Skeletal muscle tissue (tissue), 4 donors: ENCODE results near the gene ARHGAP10. TPM values are rescaled to one million over a fixed set of nuclear protein-coding genes. Genes with fewer than 3 reads are reported as not detected.
A peak's percentile ranks its signal among the peaks of the same experiment; 100 is the strongest.

Experiments used
- H3K27ac ChIP-seq: one replicate; pipeline ENCODE4 v1.7.0; 2013; ENCODE audit warnings: mild to moderate bottlenecking, low read depth, low read length, inconsistent platforms
- H3K27me3 ChIP-seq, 3 donors: one replicate each; pipeline ENCODE4 v1.7.0; 2013; ENCODE audit warnings: low read length in 3 of 3; ENCODE audit not compliant: control insufficient read depth in 3 of 3, insufficient read depth in 3 of 3
- H3K36me3 ChIP-seq, 3 donors: one replicate each; pipeline ENCODE4 v1.7.0; 2013; ENCODE audit warnings: low read length in 3 of 3; ENCODE audit not compliant: control insufficient read depth in 3 of 3, insufficient read depth in 3 of 3
- H3K4me1 ChIP-seq, 3 donors: one replicate each; pipeline ENCODE4 v1.7.0; 2013; ENCODE audit warnings: low read length in 3 of 3, mild to moderate bottlenecking in 3 of 3; ENCODE audit not compliant: control insufficient read depth in 3 of 3, insufficient read depth in 3 of 3
- H3K4me3 ChIP-seq, 3 donors: one replicate each; pipeline ENCODE4 v1.7.0; 2013; ENCODE audit warnings: low read length in 3 of 3
- H3K9ac ChIP-seq, 3 donors: one replicate each; pipeline ENCODE4 v1.7.0; 2013; ENCODE audit warnings: low read length in 3 of 3, mild to moderate bottlenecking in 3 of 3, moderate library complexity in 2 of 3, low read depth in 1 of 3
- H3K9me3 ChIP-seq, 3 donors: one replicate each; pipeline ENCODE4 v1.7.0; 2013; ENCODE audit warnings: low read length in 3 of 3; ENCODE audit not compliant: control insufficient read depth in 3 of 3
- total RNA-seq: library from RNA; depleted of rRNA; stranded (reverse); fragments of >200 nt; gene quantifications from one replicate; pipeline ENCODE4 v1.2.3, GENCODE V29; 2014
- donor health status: Osteomylitis.

The ARHGAP10 gene
- total RNA-seq, 1 donor from 2014 or later: 88.7 TPM

GRCh38 chr4:147837854-147838253 lies 106.0 kb downstream of the ARHGAP10 start:
- H3K27me3 ChIP-seq: no peaks in the 10 kb centered on the region
- no peaks in the 10 kb centered on the region for H3K9me3 ChIP-seq
- no peak overlapping the region for H3K9ac ChIP-seq
- H3K4me1 ChIP-seq: peaks cover 15 to 19% (median 19%) of the 10 kb centered on the region in 3 donors
- no peaks in the 10 kb centered on the region for H3K36me3 ChIP-seq
- H3K27ac ChIP-seq: no peak overlapping the region
- no peak overlapping the region for H3K4me3 ChIP-seq

DNA sequence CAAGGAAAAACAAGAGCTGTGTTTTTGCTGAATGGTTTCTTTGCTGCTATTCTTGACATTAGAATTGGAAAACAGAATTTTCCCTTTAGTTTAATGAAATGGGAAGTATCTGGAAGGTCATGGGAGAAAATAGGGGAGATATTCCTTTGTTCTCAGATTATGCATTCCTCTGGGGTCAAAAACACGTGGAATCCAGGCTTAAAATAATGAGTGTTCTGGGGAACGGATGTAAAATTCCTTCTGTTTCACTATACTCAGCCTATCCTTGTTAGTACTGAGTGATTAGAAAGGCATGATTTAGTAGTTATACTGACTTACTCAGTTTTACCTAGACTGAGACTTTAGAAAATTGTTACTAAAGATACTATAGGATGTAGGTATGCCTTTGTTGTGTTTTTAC lies 107.3 kb downstream of the ARHGAP10 start:
- peaks cover 20 to 22% (median 21%) of the 10 kb centered on the region in 3 donors for H3K4me1 ChIP-seq
- no peak overlapping the region for H3K27ac ChIP-seq
- H3K27me3 ChIP-seq: no peaks in the 10 kb centered on the region

GRCh38 chr4:147839663-147840062 lies 107.8 kb downstream of the ARHGAP10 start:
- H3K36me3 ChIP-seq: no peaks in the 10 kb centered on the region
- no peak overlapping the region for H3K9ac ChIP-seq
- H3K9me3 ChIP-seq: no peaks in the 10 kb centered on the region
- no peaks in the 10 kb centered on the region for H3K27me3 ChIP-seq
- no peak overlapping the region for H3K27ac ChIP-seq
- H3K4me3 ChIP-seq: no peak overlapping the region
- peaks cover 20 to 22% (median 21%) of the 10 kb centered on the region in 3 donors for H3K4me1 ChIP-seq

More for the DNA sequence above, 107.3 kb downstream of the ARHGAP10 start:
- no peak overlapping the region for H3K4me3 ChIP-seq
- H3K9ac ChIP-seq: no peak overlapping the region
- H3K36me3 ChIP-seq: no peaks in the 10 kb centered on the region
- no peaks in the 10 kb centered on the region for H3K9me3 ChIP-seq

GRCh38 chr4:147840838-147841738 lies 109.2 kb downstream of the ARHGAP10 start:
- no peak overlapping the region for H3K9ac ChIP-seq
- H3K9me3 ChIP-seq: no peaks in the 10 kb centered on the region
- no peaks in the 10 kb centered on the region for H3K36me3 ChIP-seq
- H3K27ac ChIP-seq: no peak overlapping the region
- no peaks in the 10 kb centered on the region for H3K27me3 ChIP-seq
- H3K4me1 ChIP-seq: peaks cover 18 to 33% (median 20%) of the 10 kb centered on the region in 3 donors
- H3K4me3 ChIP-seq: no peak overlapping the region

DNA sequence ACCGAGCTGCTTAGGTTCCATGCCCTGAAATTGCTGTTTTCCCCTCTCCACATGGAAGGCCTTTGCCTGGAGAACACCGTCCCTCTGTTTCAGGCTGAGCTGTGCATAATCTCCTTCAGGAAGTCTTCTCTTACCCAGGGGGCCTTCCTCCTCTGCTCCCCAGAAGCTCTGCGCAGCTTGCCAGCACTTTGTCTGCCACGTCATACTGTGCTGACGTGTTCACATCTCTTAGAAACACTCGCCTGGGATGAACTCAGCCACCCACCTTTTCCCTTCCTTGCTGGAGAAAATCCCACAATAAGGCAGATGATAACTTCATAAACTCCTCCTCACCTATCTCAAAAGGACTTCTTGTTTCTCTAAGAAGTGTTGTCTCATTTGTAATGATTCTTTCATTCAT lies 110.7 kb downstream of the ARHGAP10 start:
- no peaks in the 10 kb centered on the region for H3K27me3 ChIP-seq
- H3K4me1 ChIP-seq: peaks cover 18 to 43% (median 20%) of the 10 kb centered on the region in 3 donors
- H3K36me3 ChIP-seq: no peaks in the 10 kb centered on the region
- no peak overlapping the region for H3K27ac ChIP-seq
- no peak overlapping the region for H3K4me3 ChIP-seq
- no peak overlapping the region for H3K9ac ChIP-seq
- no peaks in the 10 kb centered on the region for H3K9me3 ChIP-seq

- Histone ChIP-seq H3K27ac (no peak overlapping the region), H3K9me3 (no peaks in the 10 kb centered on the region), H3K4me3 (no peak overlapping the region), H3K9ac (no peak overlapping the region), H3K4me1 (peaks cover 20 to 46% (median 23%) of the 10 kb centered on the region in 3 donors), H3K27me3 (no peaks in the 10 kb centered on the region), H3K36me3 (no peaks in the 10 kb centered on the region)
Observed at GRCh38 chr4:147843162-147843561, 111.3 kb downstream of the ARHGAP10 start.

DNA sequence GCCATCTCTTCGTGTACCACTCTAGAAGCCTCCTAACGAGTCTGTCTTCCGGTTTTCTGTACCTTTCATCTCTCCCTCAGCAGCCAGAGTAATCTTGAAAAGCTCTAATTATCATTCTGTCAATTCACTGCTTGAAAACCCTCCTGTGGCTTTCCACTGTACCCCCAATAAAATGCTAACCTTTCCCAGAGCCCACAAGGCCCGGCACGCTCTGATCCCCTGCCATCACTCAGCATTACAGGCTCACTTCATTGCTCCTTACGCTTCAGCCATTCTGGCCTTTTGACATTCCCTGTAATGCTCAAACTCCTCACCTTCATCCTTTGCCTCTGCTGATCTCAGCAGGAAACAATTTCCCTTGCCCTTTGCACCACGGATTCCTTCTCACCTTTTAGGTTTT lies 112.9 kb downstream of the ARHGAP10 start:
- Histone ChIP-seq H3K9me3 (no peaks in the 10 kb centered on the region), H3K27ac (no peak overlapping the region), H3K27me3 (no peaks in the 10 kb centered on the region), H3K36me3 (no peaks in the 10 kb centered on the region), H3K9ac (no peak overlapping the region), H3K4me3 (no peak overlapping the region), H3K4me1 (peaks cover 20 to 51% (median 22%) of the 10 kb centered on the region in 3 donors)

- H3K4me1 ChIP-seq: peaks cover 16 to 47% (median 18%) of the 10 kb centered on the region in 3 donors
- H3K27ac ChIP-seq: no peak overlapping the region
Observed at GRCh38 chr4:147846318-147847155, 114.6 kb downstream of the ARHGAP10 start.

DNA sequence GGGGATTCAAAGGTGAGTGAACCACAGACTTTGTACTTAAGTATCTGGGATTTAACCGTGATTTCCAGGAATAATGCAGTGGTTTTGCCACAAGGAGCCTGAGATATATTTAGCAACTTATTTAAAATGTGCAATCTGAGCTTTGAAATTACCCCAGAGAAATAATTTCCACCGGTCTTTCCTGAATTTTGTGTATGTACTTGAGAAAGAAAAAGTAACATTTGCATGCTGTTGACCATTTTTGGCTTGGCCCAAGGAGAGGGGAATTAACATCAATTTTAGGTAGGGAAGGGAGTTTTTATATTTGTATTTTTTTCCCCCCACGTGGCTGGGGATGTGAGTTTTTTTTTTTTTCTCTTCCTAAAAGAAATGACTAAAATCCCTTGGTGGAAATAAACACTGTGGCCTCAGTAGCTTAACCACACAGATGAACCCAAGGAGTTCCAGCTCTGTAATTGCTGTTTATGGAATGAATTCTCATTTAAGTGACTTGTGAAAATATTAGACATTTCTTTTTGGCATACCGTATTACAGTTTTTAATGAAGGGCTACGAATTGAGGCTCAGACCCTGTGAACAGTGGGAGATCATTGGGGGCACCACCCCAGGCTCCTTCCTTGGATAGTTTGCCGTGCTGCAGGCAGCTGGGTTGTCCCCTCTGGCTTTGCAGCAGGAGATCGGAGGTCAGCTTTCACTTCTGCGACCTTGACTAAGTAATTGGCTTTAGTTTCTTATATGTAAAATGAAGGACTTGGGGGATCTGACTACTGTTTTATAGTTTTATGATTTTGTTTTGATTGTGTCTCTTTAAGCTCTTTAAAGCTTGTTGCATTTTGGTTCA lies 116.1 kb downstream of the ARHGAP10 start:
- peaks cover 4 to 34% (median 9%) of the 10 kb centered on the region in 3 donors for H3K4me1 ChIP-seq
- H3K9me3 ChIP-seq: no peaks in the 10 kb centered on the region
- H3K4me3 ChIP-seq: peak overlapping the region in 2 of 3 donors; percentile 15 to 33
- peak overlapping the region in 1 of 3 donors; percentile 51 for H3K9ac ChIP-seq
- H3K36me3 ChIP-seq: peaks cover 0 to 2% (median 0%) of the 10 kb centered on the region in 3 donors
- H3K27ac ChIP-seq: no peak overlapping the region
- no peaks in the 10 kb centered on the region for H3K27me3 ChIP-seq

More at GRCh38 chr4:147846318-147847155, 114.6 kb downstream of the ARHGAP10 start:
- no peaks in the 10 kb centered on the region for H3K27me3 ChIP-seq
- H3K36me3 ChIP-seq: peaks cover 0 to 2% (median 0%) of the 10 kb centered on the region in 3 donors
- no peaks in the 10 kb centered on the region for H3K9me3 ChIP-seq
- no peak overlapping the region for H3K9ac ChIP-seq
- no peak overlapping the region for H3K4me3 ChIP-seq
